WTC11 (cell line): Measurements from ENCODE around the gene CRIP1. TPM values are rescaled to one million over a fixed set of nuclear protein-coding genes. Genes with fewer than 3 reads are reported as not detected.

ENCODE experiments used
- ATAC-seq: fragments of 200-7000 bp; cut with Tn5 transposase; 2 replicates; pipeline ENCODE4 v1.10.0; 2021; ENCODE audit warnings: mild to moderate bottlenecking, moderate library complexity
- CTCF ChIA-PET: fragments of 300-600 bp; sonication (Branson Sonifier 250); formaldehyde crosslinking; loops from one replicate; lab custom pipeline; 2021; ENCODE audit warnings: antibody characterized with exemption; lab: Charles Lee
- POLR2A ChIA-PET: fragments of 350-600 bp; sonication (Branson Sonifier 250); formaldehyde crosslinking; loops from one replicate; lab custom pipeline; 2021; ENCODE audit warnings: antibody characterized with exemption; lab: Charles Lee
- DNase-seq: peaks from one replicate; pipeline ENCODE4 v3.0.0; 2021; ENCODE audit warnings: low spot score
- H3K27ac Mint-ChIP-seq: 2 replicates; pipeline ENCODE4 v1.8.0; 2021; ENCODE audit warnings: mixed read lengths
- H3K27me3 Mint-ChIP-seq: 2 replicates; pipeline ENCODE4 v1.8.0; 2021; ENCODE audit warnings: low read depth, mild to moderate bottlenecking, moderate library complexity, mixed read lengths
- H3K36me3 Mint-ChIP-seq: 2 replicates; pipeline ENCODE4 v1.8.0; 2021; ENCODE audit warnings: mixed read lengths
- H3K4me1 Mint-ChIP-seq: 2 replicates; pipeline ENCODE4 v1.8.0; 2022; ENCODE audit warnings: mixed read lengths
- H3K4me3 Mint-ChIP-seq: 2 replicates; pipeline ENCODE4 v1.8.0; 2021; ENCODE audit warnings: mild to moderate bottlenecking, moderate library complexity, mixed read lengths
- H3K9me3 Mint-ChIP-seq: 2 replicates; pipeline ENCODE4 v1.8.0; 2021; ENCODE audit warnings: mixed read lengths
- AR ChIP-seq: fragments of 250-450 bp; sonication (Bioruptor Pico); IDR thresholded peaks from 2 replicates; pipeline ENCODE4 v1.9.0; 2021; ENCODE audit warnings: mild to moderate bottlenecking
- ARID4B ChIP-seq: sonication (generic); formaldehyde crosslinking; IDR thresholded peaks from 2 replicates; pipeline ENCODE4 v1.8.0; 2023; ENCODE audit warnings: missing genetic modification reagents, mild to moderate bottlenecking, borderline replicate concordance
- CREB1 ChIP-seq: sonication (generic); formaldehyde crosslinking; IDR thresholded peaks from 2 replicates; pipeline ENCODE4 v1.8.0; 2023; ENCODE audit warnings: mild to moderate bottlenecking, missing genetic modification reagents
- ESRRA ChIP-seq: sonication (generic); formaldehyde crosslinking; IDR thresholded peaks from 2 replicates; pipeline ENCODE4 v1.8.1; 2022; ENCODE audit warnings: mild to moderate bottlenecking, missing genetic modification reagents, borderline replicate concordance
- FOXJ3 ChIP-seq: sonication (generic); formaldehyde crosslinking; IDR thresholded peaks from 2 replicates; pipeline ENCODE4 v1.9.0; 2021; ENCODE audit warnings: missing genetic modification reagents, mild to moderate bottlenecking, borderline replicate concordance
- MYBL2 ChIP-seq: sonication (generic); formaldehyde crosslinking; IDR thresholded peaks from 2 replicates; pipeline ENCODE4 v1.8.1; 2023; ENCODE audit warnings: mild to moderate bottlenecking, moderate library complexity, missing genetic modification reagents
- NFYB ChIP-seq: sonication (generic); formaldehyde crosslinking; conservative IDR thresholded peaks from 2 replicates; pipeline ENCODE4 v1.8.0; 2022; ENCODE audit warnings: low read depth, missing genetic modification reagents
- NR1H2 ChIP-seq: sonication (generic); formaldehyde crosslinking; IDR thresholded peaks from 2 replicates; pipeline ENCODE4 v1.9.0; 2021; ENCODE audit warnings: mild to moderate bottlenecking, moderate library complexity, missing genetic modification reagents
- PRRX2 ChIP-seq: fragments of 250-450 bp; sonication (Bioruptor Pico); IDR thresholded peaks from 2 replicates; pipeline ENCODE4 v1.8.0; 2021; ENCODE audit warnings: mild to moderate bottlenecking
- RELA ChIP-seq: sonication (generic); formaldehyde crosslinking; IDR thresholded peaks from 2 replicates; pipeline ENCODE4 v1.8.1; 2022; ENCODE audit warnings: missing genetic modification reagents, mild to moderate bottlenecking, borderline replicate concordance
- SOX15 ChIP-seq: fragments of 250-450 bp; sonication (Bioruptor Pico); IDR thresholded peaks from 2 replicates; pipeline ENCODE4 v1.9.0; 2021; ENCODE audit warnings: mild to moderate bottlenecking
- SP1 ChIP-seq: sonication (generic); formaldehyde crosslinking; conservative IDR thresholded peaks from 2 replicates; pipeline ENCODE4 v1.8.1; 2022; ENCODE audit warnings: missing genetic modification reagents
- ZNF138 ChIP-seq: sonication (generic); formaldehyde crosslinking; conservative IDR thresholded peaks from 2 replicates; pipeline ENCODE4 v1.8.1; 2022; ENCODE audit warnings: mild to moderate bottlenecking, moderate library complexity, missing genetic modification reagents
- ZNF219 ChIP-seq: sonication (generic); formaldehyde crosslinking; IDR thresholded peaks from 2 replicates; pipeline ENCODE4 v1.8.0; 2023; ENCODE audit warnings: missing genetic modification reagents, mild to moderate bottlenecking, borderline replicate concordance
- ZNF425 ChIP-seq: fragments of 250-450 bp; sonication (Bioruptor Pico); conservative IDR thresholded peaks from 2 replicates; pipeline ENCODE4 v1.9.0; 2021; ENCODE audit warnings: mild to moderate bottlenecking
- total RNA-seq: library from RNA; stranded (reverse); gene quantifications from 3 replicates; pipeline ENCODE4 v1.2.3, GENCODE V29; 2021
- TF ChIP-seq, protein P1 (sequence below): sonication (generic); formaldehyde crosslinking; IDR thresholded peaks from 2 replicates; pipeline ENCODE4 v1.8.1; 2023; ENCODE audit warnings: mild to moderate bottlenecking, missing genetic modification reagents, moderate library complexity
- TF ChIP-seq, protein P2 (sequence below): sonication (generic); formaldehyde crosslinking; IDR thresholded peaks from 2 replicates; pipeline ENCODE4 v1.8.0; 2022; ENCODE audit warnings: missing genetic modification reagents
- TF ChIP-seq, protein P3 (sequence below): sonication (generic); formaldehyde crosslinking; IDR thresholded peaks from 2 replicates; pipeline ENCODE4 v1.8.1; 2023; ENCODE audit warnings: mild to moderate bottlenecking, missing genetic modification reagents

Gene CRIP1
- total RNA-seq, 1 experiment from 2014 or later: 9.0 TPM

DNA sequence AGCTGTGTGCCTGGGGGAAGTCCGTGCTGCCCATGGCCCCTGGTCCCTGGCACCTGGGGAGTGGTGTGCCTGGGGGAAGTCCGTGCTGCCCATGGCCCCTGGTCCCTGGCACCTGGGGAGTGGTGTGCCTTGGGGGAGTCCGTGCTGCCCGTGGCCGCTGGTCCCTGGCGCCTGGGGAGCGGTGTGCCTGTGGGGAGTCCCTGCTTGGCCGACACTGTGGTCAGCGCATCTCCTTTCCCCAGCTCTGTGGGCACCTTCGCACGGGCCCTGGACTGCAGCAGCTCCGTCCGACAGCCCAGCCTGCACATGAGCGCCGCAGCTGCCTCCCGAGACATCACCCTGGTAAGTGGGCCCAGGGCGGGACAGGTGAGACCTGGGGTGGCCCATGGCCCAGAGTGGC is 26.6 kb upstream of the CRIP1 start:
- ChIA-PET POLR2A (no interaction called here), CTCF (no interaction called here)
- H3K4me3 Mint-ChIP-seq: no peak overlapping the region
- H3K27me3 Mint-ChIP-seq: no peaks in the 10 kb centered on the region
- DNase-seq (no peak), ATAC-seq (no peak)
- no peaks in the 10 kb centered on the region for H3K4me1 Mint-ChIP-seq
- H3K27ac Mint-ChIP-seq: no peak overlapping the region
- H3K9me3 Mint-ChIP-seq: no peaks in the 10 kb centered on the region
- peaks cover 25% of the 10 kb centered on the region for H3K36me3 Mint-ChIP-seq
- TF ChIP-seq, protein P1, sequence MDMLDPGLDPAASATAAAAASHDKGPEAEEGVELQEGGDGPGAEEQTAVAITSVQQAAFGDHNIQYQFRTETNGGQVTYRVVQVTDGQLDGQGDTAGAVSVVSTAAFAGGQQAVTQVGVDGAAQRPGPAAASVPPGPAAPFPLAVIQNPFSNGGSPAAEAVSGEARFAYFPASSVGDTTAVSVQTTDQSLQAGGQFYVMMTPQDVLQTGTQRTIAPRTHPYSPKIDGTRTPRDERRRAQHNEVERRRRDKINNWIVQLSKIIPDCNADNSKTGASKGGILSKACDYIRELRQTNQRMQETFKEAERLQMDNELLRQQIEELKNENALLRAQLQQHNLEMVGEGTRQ (CRISPR knock-in tag): no peak
- TF ChIP-seq RELA (no peak), MYBL2 (CRISPR knock-in tag) (no peak), PRRX2 (CRISPR knock-in tag) (no peak)
- TF ChIP-seq, protein P2, sequence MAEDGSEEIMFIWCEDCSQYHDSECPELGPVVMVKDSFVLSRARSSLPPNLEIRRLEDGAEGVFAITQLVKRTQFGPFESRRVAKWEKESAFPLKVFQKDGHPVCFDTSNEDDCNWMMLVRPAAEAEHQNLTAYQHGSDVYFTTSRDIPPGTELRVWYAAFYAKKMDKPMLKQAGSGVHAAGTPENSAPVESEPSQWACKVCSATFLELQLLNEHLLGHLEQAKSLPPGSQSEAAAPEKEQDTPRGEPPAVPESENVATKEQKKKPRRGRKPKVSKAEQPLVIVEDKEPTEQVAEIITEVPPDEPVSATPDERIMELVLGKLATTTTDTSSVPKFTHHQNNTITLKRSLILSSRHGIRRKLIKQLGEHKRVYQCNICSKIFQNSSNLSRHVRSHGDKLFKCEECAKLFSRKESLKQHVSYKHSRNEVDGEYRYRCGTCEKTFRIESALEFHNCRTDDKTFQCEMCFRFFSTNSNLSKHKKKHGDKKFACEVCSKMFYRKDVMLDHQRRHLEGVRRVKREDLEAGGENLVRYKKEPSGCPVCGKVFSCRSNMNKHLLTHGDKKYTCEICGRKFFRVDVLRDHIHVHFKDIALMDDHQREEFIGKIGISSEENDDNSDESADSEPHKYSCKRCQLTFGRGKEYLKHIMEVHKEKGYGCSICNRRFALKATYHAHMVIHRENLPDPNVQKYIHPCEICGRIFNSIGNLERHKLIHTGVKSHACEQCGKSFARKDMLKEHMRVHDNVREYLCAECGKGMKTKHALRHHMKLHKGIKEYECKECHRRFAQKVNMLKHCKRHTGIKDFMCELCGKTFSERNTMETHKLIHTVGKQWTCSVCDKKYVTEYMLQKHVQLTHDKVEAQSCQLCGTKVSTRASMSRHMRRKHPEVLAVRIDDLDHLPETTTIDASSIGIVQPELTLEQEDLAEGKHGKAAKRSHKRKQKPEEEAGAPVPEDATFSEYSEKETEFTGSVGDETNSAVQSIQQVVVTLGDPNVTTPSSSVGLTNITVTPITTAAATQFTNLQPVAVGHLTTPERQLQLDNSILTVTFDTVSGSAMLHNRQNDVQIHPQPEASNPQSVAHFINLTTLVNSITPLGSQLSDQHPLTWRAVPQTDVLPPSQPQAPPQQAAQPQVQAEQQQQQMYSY (CRISPR knock-in tag): no peak

DNA sequence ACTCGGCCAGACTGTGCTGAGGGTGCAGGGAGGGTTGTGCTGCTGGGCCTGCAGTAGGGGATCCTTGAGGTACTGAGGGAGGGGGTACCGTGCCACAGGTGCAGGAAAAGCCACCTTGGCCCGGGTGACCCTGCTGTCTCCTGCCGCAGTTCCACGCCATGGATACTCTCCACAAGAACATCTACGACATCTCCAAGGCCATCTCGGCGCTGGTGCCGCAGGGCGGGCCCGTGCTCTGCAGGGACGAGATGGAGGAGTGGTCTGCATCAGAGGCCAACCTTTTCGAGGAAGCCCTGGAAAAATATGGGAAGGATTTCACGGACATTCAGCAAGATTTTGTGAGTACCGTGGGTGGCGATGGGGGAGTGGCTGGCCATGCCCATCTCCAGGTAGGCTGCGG is 26.1 kb upstream of the CRIP1 start:
- Mint-ChIP-seq H3K4me1 (no peaks in the 10 kb centered on the region), H3K9me3 (no peaks in the 10 kb centered on the region), H3K36me3 (peaks cover 22% of the 10 kb centered on the region), H3K4me3 (no peak overlapping the region), H3K27ac (no peak overlapping the region), H3K27me3 (no peaks in the 10 kb centered on the region)
- no peak for DNase-seq
- CTCF ChIA-PET: no interaction called here
- ATAC-seq: no peak
- POLR2A ChIA-PET: no interaction called here
- TF ChIP-seq ARID4B (CRISPR knock-in tag): no peak
- TF ChIP-seq, protein P1 (CRISPR knock-in tag): no peak
- TF ChIP-seq CREB1 (CRISPR knock-in tag): no peak
- TF ChIP-seq SP1: no peak
- no peak for TF ChIP-seq ZNF425 (CRISPR knock-in tag)
- TF ChIP-seq, protein P3, sequence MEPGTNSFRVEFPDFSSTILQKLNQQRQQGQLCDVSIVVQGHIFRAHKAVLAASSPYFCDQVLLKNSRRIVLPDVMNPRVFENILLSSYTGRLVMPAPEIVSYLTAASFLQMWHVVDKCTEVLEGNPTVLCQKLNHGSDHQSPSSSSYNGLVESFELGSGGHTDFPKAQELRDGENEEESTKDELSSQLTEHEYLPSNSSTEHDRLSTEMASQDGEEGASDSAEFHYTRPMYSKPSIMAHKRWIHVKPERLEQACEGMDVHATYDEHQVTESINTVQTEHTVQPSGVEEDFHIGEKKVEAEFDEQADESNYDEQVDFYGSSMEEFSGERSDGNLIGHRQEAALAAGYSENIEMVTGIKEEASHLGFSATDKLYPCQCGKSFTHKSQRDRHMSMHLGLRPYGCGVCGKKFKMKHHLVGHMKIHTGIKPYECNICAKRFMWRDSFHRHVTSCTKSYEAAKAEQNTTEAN (CRISPR knock-in tag): no peak
- no peak for TF ChIP-seq NFYB (CRISPR knock-in tag)
- TF ChIP-seq ZNF219: no peak
- TF ChIP-seq ZNF138: no peak
- TF ChIP-seq SOX15: no peak
- no peak for TF ChIP-seq FOXJ3 (CRISPR knock-in tag)
- TF ChIP-seq AR: no peak
- TF ChIP-seq ESRRA (CRISPR knock-in tag): no peak
- no peak for TF ChIP-seq NR1H2 (CRISPR knock-in tag)
